NCI-H82 (cell line): ENCODE results near the gene CAMP.
"Not testable (repeated sequence)": the region's sequence is repeated elsewhere in the genome, so short reads cannot be mapped to it uniquely, and the experiment has no call there.

Experiments
- DNase-seq: peaks from one replicate; lab custom pipeline; 2025; lab: John Stamatoyannopoulos, UW

The CAMP gene

DNA sequence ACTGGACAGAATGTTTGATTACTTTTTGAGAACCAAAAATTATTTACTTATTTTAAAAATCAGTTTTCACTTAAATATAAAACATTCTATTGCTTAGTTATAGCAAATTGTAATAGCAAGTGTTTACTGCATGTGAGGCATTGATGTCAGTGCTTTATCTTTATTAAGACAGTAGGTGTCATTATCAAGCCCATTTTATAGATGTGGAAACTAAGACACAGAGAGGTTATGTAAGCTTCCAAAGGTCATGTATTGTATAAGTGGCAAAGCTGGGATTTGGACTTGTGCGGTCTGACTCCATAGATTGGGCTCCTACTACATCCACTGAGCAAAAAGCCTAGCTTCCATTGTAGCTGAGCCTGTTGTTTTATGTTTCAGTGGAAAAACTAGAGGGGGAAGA is 35.2 kb downstream of the CAMP start:
- DNase-seq: no peak

DNA sequence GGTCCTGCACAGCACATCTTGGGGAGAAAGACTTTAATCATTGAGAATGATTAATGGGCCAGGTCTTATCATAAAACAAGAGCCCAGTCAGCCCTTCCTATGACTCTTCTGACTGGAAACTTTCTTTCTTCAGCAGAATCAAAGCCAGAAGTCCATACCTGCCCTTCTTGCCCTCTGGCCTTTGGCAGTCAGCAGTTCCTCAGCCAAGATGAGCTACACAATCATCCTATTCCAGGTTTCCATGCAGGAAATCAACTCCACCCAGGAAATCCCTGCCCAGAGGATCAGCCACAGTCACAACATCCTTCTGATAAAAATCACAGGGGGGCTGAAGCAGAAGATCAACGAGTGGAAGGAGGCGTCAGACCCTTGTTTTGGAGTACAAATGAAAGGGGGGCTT is 44.5 kb downstream of the CAMP start:
- no peak for DNase-seq

DNA sequence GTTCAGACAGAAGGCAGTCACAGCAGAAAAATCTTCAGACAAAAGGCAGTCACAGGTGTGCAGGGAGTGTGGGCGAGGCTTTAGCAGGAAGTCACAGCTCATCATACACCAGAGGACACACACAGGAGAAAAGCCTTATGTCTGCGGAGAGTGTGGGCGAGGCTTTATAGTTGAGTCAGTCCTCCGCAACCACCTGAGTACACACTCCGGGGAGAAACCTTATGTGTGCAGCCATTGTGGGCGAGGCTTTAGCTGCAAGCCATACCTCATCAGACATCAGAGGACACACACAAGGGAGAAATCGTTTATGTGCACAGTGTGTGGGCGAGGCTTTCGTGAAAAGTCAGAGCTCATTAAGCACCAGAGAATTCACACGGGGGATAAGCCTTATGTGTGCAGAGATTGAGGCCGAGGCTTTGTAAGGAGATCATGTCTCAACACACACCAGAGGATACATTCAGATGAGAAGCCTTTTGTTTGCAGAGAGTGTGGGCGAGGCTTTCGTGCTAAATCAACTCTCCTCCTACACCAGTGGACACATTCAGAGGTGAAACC is 45.2 kb downstream of the CAMP start:
- DNase-seq: no peak

DNA sequence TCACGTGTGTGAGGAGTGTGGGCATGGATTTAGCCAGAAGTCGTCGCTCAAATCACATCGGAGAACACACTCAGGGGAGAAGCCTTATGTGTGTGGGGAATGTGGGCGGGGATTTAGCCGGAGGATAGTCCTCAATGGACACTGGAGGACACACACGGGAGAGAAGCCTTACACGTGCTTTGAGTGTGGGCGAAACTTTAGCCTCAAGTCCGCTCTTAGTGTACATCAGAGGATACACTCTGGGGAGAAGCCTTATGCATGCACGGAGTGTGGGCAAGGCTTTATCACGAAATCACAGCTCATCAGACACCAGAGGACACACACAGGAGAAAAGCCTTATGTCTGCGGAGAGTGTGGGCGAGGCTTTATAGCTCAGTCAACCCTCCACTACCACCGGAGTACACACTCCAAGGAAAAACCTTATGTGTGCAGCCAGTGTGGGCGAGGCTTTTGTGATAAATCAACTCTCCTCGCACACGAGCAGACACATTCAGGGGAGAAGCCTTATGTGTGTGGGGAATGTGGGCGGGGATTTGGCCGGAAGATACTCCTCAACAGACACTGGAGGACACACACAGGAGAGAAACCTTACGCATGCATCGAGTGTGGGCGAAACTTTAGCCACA is 45.8 kb downstream of the CAMP start:
- no peak for DNase-seq

DNA sequence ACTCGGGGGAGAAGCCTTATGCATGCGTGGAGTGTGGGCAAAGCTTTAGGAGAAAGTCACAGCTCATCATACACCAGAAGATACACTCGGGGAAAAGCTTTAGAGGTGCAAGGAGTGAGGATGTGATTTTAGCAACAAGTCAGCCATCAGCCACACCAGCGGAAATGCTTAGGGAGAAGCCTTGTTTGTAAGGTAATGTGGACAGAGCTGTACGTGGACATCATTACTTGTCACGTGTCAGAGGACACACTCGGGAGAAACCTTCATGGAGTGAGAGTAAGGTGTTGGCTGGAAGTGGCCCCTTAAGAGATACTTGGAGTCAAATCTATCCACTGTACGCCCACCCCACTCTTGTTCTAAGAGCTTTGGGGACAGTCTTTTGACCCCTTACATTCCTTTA is 46.3 kb downstream of the CAMP start:
- no peak for DNase-seq

DNA sequence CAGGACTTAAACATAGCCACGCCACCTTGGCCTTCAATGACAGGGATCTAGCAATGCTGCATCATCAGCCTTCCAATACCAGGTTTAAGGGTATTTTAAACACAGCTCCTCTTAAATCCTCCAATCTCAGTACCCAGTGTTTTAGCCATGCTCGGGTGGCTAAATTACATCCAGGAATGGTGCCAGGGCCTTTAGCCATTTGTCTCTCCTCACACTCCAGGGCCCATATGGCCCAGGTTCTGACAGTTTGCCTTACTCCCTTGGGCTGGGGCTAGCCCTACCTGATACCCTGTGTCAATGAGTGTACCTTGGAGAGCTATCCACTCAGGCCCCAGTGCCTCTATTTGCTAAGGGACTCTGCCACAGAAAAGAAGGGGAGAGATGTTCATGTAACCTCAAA is 47.0 kb downstream of the CAMP start:
- no peak for DNase-seq

DNA sequence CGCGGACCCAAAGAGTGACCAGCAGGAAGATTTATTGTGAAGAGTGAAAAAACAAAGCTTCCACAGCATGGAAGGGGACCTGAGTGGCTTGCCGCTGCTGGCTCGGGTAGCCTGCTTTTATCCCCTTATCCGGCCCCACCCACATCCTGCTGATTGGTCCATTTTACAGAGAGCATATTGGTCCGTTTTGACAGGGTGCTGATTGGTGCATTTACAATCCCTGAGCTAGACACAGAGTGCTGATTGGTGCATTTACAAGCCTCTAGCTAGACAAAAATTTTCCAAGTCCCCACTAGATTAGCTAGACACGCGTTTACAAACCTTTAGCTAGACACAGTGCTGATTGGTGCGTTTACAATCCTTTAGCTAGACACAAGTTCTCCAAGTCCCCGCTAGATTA is 47.9 kb downstream of the CAMP start:
- not testable (repeated sequence) for DNase-seq

DNA sequence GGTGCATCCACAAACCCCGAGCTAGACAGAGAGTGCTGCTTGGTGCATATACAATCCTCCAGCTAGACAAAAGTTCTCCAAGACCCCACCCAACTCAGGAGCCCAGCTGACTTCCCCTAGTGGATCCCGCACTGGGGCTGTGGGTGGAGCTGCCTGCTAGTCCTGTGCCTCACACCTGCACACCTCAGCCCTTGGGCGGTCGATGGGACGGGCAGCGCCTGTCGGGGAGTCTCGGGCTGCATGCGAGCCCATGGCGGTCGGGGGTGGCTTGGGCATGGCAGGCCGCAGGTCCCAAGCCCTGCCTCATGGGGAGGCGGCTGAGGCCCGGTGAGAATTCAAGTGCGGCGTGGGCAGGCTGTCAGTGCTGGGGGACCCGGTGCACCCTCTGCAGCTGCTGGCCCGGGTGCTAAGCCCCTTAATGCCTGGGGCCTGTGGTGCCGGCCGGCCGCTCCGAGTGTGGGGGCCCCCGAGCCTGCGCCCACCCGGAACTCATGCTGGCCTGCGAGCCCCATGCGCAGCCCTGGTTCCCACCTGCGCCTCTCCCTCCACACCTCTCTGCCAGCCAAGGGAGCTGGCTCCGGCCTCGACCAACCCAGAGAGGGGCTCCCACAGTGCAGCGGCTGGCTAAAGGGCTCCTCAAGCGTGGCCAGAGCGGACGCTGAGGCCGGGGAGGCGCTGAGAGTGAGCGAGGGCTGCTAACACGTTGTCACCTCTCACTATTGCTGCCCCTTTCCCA is 48.6 kb downstream of the CAMP start:
- DNase-seq: no peak

DNA sequence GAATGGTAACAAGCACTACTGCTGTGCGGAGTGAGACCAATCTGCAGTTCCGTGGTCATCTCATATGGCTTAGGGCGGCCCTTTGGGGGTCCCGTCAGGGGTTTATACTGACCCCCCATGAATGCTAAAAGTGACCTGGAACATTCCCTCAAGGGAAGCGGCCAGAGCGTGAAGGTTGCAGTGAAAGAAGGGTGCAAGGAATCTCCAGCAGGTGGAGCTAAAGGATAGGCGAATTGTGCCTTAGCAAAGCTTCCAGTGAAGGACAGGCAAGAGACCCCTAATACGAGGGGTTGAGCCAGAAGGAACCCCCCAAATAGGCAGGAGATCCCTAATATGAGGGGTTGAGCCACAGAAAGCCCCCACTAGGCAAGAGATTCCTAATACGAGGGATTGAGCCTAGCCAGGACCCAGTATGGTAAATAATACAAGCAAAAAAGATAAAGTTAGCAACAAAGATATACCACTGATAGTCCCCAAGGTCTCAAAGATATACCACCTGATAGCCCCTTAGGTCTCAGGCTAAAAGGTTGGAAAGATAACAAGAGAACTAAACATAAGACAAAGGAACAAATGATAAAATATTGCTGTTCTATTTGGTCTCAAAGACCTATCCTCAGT is 50.4 kb downstream of the CAMP start:
- DNase-seq: peak; percentile 78

DNA sequence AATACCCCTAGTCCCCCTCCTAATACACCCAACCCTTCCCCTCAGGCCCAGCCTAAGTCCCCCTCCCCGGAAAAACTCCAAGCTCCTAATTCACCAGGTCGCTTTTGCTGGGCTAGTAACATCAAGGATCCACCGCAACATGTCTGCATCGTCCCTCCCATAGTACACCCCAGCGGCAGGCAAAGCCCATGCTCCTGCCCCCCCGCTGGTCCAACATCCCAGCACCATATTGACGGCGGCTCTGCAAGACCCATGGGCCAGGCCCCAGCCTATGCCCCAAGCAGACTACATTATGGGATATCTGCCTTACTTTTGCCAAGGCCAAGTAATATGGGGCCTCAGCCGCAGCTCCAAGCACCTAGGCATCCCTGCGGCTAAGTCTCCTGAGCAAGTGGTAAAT is 51.2 kb downstream of the CAMP start:
- DNase-seq: no peak
